ENCODE results near the gene MTHFD1L.

- TF ChIP-seq, protein P1, sequence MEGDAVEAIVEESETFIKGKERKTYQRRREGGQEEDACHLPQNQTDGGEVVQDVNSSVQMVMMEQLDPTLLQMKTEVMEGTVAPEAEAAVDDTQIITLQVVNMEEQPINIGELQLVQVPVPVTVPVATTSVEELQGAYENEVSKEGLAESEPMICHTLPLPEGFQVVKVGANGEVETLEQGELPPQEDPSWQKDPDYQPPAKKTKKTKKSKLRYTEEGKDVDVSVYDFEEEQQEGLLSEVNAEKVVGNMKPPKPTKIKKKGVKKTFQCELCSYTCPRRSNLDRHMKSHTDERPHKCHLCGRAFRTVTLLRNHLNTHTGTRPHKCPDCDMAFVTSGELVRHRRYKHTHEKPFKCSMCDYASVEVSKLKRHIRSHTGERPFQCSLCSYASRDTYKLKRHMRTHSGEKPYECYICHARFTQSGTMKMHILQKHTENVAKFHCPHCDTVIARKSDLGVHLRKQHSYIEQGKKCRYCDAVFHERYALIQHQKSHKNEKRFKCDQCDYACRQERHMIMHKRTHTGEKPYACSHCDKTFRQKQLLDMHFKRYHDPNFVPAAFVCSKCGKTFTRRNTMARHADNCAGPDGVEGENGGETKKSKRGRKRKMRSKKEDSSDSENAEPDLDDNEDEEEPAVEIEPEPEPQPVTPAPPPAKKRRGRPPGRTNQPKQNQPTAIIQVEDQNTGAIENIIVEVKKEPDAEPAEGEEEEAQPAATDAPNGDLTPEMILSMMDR (IDR thresholded peaks at IDR 0.05), result no peak
- TF ChIP-seq POLR2A (IDR thresholded peaks at IDR 0.05), result no peak
These were observed 84.0 kb downstream of the MTHFD1L start for GRCh38 chr6:150949526-150949925.

All from body of pancreas (tissue), 4 donors.